ENCODE data around the gene WDR64.
A peak's percentile ranks its signal among the peaks of the same experiment; 100 is the strongest.

WDR64 gene

DNA sequence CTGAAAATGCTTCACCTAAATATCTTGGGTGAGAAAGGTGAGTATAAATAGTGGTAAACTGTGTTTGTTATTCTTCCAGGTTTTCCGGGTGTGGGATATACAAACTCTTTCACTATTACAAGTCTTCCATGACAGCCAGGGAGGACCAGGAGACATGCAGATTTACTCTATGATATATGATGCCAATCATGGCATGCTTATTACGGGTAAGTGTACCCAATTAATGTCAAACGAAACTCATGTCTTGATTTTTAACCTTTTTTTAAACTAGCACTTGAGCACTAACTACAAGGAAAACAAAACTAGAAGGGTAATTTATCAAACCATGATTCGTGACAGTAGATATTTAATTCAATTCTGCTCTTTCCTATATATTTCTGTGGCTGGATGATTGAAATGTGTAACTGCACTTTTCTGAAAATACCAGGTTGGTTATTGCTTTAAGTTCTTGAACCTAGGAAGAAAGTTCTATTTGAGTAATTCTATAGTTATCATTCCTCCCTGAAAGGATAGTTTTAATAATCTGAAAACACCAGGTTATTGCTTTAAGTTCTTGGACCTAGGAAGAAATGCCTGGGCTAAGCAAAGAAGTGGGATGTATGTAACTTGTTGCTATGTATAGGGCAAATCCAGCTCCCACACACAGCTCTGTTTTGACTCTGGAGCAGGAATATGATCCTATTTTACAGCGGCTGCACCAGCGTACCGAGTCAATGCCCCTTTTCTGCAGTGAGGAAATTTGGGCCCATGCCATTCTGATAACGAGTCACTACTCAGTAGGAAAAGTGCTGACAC lies 86.4 kb downstream of the WDR64 start:
- TF ChIP-seq, protein P1, sequence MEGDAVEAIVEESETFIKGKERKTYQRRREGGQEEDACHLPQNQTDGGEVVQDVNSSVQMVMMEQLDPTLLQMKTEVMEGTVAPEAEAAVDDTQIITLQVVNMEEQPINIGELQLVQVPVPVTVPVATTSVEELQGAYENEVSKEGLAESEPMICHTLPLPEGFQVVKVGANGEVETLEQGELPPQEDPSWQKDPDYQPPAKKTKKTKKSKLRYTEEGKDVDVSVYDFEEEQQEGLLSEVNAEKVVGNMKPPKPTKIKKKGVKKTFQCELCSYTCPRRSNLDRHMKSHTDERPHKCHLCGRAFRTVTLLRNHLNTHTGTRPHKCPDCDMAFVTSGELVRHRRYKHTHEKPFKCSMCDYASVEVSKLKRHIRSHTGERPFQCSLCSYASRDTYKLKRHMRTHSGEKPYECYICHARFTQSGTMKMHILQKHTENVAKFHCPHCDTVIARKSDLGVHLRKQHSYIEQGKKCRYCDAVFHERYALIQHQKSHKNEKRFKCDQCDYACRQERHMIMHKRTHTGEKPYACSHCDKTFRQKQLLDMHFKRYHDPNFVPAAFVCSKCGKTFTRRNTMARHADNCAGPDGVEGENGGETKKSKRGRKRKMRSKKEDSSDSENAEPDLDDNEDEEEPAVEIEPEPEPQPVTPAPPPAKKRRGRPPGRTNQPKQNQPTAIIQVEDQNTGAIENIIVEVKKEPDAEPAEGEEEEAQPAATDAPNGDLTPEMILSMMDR (IDR thresholded peaks at IDR 0.05; ENCODE audit: low read depth, low read length): no peak
- no peak overlapping the region for H3K4me3 ChIP-seq (ENCODE audit: low read depth, low read length)

GRCh38 chr1:241742084-241742483 lies 90.0 kb downstream of the WDR64 start:
- TF ChIP-seq, protein P1 (IDR thresholded peaks at IDR 0.05; ENCODE audit: low read depth, low read length): no peak
- H3K4me3 ChIP-seq (ENCODE audit: low read depth, low read length): no peak overlapping the region

- TF ChIP-seq, protein P1 (IDR thresholded peaks at IDR 0.05; ENCODE audit: low read depth, low read length): no peak
- no peak overlapping the region for H3K4me3 ChIP-seq (ENCODE audit: low read depth, low read length)
Observed at GRCh38 chr1:241744591-241744990, 92.5 kb downstream of the WDR64 start.

DNA sequence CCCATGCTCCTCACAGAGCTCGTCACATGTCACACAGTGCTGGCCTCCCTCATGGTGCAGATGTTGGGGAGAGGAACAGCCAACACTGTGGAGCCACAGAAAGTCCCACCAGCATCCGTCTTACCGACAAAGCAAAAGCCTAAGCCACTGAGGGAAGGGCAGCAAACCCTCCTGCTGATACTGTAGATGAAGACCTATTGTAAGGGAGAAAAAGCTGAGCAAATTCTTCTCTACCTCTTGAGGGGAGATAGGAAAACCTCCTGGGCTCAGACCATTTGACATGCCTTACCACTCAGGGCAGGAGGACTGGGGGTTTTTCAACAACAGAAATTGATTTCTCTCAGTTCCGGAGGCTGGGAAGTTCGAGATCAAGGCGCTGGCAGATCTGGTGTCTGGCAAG lies 95.9 kb downstream of the WDR64 start:
- TF ChIP-seq, protein P1 (IDR thresholded peaks at IDR 0.05; ENCODE audit: low read depth, low read length): no peak
- no peak overlapping the region for H3K4me3 ChIP-seq (ENCODE audit: low read depth, low read length)

- TF ChIP-seq, protein P1 (IDR thresholded peaks at IDR 0.05; ENCODE audit: low read depth, low read length): no peak
- peak overlapping the region; percentile 13; the same call in 1 of the 2 replicates for H3K4me3 ChIP-seq (ENCODE audit: low read depth, low read length)
Observed at GRCh38 chr1:241749041-241749944, 97.2 kb downstream of the WDR64 start.

DNA sequence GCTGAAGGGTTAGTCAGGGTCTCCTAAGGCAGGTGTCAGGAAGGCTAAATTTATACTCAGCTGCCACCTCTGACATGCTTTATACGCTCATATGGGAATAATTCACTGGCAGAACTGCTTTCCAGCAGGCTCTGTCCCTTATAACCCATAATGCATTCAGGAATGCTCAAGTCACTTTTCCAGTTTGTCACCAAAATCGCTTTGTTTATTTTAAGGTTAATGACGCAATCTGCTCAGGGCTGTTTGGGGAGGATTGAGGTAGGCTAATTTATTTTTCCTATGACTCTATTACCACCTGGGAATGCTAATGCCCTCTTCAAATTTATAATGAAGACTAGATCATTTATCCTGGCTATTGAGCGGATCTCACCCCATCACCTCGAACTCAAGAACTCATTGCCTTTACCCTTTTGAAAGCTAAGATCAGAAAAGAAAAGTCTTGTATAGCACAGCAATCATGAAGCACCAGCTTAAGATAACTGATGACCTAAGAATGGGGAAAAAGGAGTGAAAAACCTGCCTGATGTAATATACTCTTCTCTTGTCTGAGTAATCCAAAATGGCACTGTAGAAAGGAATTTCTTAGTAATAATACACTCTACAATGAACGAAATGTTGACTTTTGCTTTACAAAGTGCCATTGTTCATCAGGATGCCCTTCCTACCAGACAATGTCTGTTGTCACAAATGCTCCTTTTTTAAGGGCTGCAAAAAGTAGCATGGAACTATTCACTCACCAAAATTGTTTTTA lies 98.0 kb downstream of the WDR64 start:
- TF ChIP-seq, protein P1 (IDR thresholded peaks at IDR 0.05; ENCODE audit: low read depth, low read length): no peak
- H3K4me3 ChIP-seq (ENCODE audit: low read depth, low read length): no peak overlapping the region
